ENCODE measurements around the gene KCNA3.
"Not testable (repeated sequence)": the region's sequence is repeated elsewhere in the genome, so short reads cannot be mapped to it uniquely, and the experiment has no call there.

The KCNA3 gene

GRCh38 chr1:110676970-110677369, 2.2 kb upstream of the KCNA3 start:
- no peak for DNase-seq

GRCh38 chr1:110675060-110675791, 486 bp upstream of the KCNA3 start:
- no peak for DNase-seq

DNA sequence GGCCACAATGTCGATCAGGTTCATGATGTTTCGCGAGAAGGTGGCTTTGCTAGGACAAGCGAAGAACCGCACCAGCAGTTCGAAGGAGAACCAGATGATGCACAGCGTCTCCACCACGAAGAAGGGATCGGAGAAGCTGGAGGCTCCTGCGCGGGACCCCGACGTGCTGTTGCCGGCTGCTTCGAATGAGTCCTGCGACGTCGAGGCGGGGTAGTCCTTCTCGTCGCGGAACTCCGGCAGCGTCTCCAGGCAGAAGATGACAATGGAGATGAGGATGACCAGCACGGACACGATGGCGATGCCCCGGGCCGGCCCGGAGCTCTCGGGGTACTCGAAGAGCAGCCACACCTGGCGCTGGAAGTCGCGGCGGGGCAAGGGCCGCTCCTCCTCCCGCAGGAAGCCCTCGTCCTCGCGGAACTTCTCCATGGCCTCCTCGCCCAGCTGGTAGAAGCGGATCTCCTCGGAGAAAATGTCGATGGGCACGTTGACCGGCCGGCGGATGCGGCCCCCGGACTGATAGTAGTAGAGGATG, 869 bp downstream of the KCNA3 start:
- peak; percentile 15 for DNase-seq

GRCh38 chr1:110673197-110673701, 1.5 kb downstream of the KCNA3 start:
- peak; percentile 16 for DNase-seq

GRCh38 chr1:110672753-110673108, 2.0 kb downstream of the KCNA3 start:
- peak; percentile 16 for DNase-seq

DNA sequence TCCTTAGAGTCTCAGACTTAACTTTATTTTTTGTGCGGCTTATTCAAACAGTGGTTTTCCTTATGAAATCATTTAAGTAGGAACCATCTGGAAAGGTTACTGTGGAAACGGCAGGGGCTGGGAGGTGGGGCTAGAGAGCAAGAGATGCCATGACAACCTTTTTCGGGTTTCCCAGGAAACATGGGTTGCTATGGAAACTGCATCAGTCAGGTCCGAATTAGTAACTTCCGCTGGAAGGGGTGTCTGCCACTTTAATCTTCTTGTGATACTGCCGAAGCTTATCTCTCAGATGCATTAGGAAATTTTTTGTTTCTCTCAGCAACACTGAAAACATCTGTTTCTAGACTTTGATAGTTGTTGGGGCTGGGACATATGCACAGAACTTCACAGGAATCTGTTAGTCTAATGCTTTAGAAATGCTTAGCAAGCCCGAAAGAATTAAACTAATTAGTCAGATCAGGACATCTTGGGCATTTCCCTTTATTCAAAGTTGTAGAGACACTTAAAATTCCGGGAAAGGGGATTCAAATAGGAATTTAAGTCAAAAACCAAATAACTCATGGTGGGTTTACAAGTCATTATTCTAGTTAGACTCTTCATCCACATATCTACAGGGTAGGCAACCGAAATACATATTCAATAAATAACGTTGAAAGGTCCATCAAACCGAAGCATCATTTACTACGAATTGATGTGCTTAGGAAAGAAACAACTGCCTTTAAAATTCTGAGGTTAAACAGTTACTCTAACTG, 2.6 kb downstream of the KCNA3 start:
- peak; percentile 63 for DNase-seq

GRCh38 chr1:110671361-110671760, 3.4 kb downstream of the KCNA3 start:
- no peak for DNase-seq

DNA sequence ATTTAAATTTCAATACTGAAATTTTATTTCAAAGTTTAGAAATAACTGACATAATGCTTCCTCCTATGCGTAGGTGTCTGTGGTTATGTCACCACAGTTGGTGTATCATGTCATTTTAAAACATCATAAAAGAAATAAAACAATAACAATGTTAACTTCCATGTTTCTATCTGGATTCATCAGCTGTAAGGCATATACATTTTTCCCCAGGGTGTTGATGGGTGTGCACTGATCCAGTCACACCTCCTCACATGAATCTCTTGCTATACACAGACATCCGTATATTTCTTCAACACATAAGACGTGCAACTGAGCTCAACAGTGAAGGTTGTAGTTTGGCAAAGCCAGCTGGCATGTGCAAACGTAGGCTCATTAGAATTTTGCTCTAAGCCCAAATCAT, 6.2 kb downstream of the KCNA3 start:
- DNase-seq: no peak

DNA sequence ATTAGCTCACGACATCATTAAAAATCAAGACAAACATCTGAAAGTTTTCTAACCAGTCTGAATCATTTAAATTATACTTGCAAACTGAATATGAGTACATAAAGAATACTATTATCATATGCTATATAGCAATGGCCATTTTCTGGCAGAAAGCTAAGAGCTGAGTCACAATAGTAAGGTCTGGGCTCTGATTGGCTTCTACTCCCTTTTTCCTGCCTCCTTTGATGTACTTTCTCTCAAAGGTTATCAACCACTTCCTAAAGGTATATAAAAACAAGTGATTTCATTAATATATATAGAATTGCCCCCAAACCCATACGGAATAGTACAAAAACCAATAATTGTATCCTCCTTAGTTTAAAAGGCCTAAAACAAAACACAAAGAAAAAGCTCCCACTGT, 7.0 kb downstream of the KCNA3 start:
- no peak for DNase-seq

DNA sequence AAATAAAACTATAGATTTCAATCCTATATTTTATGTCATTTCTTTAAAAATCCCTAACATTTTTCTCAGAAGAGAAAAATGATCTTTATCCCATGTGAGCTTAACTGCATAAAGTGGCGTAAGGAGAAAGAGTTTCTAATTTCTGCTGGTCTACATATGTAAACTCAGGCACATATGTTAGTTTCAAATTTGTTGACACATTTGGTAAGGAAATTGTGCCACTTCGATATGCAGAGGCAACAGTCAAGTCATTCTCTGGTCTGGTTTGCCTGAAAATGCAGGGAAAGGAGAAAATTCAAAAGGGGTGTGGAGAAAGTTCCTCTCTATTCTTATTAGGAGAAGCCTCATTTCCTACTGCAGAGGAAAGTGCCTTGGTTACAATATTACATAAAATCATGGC, 11.5 kb downstream of the KCNA3 start:
- DNase-seq: no peak

DNA sequence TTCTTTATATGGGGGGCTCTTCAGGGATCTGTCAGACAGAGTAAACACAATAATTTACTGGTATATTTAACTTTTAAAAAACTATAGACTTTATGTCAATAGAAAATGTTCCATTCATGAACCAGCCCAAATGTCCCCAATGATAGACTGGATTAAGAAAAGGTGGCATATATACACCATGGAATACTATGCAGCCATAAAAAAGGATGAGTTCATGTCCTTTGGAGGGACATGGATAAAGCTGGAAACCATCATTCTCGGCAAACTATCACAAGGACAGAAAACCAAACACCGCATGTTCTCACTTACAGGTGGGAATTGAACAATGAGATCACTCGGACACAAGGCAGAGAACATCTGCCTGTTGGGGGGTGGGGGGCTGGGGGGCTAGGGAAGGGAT, 15.2 kb downstream of the KCNA3 start:
- not testable (repeated sequence) for DNase-seq

- DNase-seq: no peak
Observed at GRCh38 chr1:110657351-110657750, 17.4 kb downstream of the KCNA3 start.

GRCh38 chr1:110650609-110651008, 24.1 kb downstream of the KCNA3 start:
- no peak for DNase-seq

- DNase-seq: no peak
Observed at GRCh38 chr1:110648417-110648816, 26.3 kb downstream of the KCNA3 start.

GRCh38 chr1:110647254-110647891, 27.4 kb downstream of the KCNA3 start:
- no peak for DNase-seq

DNA sequence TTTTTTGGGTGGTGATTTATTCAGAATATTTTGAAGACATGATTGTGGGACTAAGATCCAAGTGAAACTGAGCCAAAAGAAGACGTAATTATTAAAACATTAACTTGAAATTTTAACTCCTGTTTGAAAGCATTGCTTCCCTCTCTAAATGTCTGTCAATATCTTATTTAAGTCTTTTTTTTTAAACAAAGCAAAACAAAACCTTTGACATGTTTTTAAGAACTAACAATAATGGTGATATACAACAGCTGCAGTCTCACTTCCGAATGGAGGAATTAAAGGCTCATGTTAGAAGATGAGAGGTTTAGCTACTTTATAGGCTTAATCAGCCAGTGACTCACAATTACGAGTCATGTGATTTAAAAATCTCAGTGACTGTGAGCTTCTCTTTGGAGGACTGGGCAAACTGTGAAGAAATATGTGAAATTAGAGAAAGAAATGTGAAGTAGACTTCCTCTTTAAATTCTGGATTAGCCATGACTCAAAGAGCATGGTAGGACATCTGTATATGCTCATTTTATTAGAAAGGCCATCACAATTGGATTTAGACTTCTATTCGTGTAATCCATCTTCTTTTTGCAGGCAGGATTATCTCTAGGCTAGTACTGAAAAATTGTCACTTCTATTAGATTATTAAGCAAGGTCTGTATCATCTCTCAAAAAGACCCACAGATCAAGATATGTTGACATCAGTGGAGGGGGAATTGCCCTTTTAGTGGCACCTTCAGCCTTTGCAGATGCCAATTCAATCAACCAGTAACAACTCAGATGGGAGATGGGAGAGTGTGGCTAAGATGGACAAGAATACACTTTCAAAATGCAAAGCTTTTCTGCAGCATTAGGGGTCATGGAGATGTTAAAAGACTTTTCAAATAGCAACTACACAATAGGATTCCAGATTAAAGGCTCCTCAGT, 28.7 kb downstream of the KCNA3 start:
- DNase-seq: no peak

DNA sequence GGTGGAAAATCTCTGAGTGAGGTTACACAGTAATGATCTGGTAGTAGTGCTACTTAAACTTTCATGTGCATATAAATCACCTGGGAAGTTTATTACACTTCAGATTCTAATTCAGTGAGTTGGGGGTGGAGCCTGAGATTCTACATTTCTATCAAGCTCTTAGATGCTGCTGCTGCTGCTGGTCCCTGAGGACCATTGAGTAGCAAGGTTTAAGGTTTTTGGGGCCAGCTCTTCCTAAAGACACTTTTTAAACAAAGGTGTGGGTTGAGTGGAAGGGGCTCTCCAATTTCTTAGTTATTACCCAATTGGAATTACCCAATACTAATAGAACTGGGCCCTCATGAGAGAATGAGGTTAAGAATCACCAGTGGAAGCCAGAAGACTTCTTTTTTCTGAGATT, 29.5 kb downstream of the KCNA3 start:
- DNase-seq: no peak

DNA sequence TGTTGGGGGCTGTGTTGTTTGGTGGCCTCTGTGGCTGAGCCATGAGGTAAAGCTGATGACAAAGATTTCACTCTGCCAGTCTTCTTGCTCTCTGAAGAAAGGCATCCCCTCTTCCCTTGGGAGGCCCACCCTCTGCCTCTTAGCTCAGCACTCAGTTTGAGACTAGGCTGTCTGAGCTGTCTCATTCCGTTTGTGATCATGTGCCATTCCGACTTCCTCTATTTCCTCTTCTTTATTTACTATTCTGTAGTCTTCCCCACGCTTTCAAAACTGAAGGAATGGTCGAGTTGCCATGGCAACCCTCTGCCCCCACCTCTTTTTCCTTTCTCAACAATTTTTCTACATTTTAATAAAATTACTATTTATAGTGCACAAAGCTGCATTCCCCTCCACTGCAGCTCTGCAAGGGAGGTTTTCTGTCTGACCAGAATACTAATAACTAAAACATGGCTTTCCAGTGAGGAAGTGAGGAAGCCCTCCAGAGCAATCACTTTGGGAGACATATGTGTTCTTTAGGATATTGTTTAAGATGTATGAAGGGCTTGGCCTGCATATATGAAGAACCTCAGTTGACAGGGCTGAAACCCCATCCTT, 30.8 kb downstream of the KCNA3 start:
- DNase-seq: no peak

GRCh38 chr1:110639724-110640386, 34.9 kb downstream of the KCNA3 start:
- DNase-seq: no peak

- DNase-seq: no peak
Observed at GRCh38 chr1:110638556-110638955, 36.2 kb downstream of the KCNA3 start.

DNA sequence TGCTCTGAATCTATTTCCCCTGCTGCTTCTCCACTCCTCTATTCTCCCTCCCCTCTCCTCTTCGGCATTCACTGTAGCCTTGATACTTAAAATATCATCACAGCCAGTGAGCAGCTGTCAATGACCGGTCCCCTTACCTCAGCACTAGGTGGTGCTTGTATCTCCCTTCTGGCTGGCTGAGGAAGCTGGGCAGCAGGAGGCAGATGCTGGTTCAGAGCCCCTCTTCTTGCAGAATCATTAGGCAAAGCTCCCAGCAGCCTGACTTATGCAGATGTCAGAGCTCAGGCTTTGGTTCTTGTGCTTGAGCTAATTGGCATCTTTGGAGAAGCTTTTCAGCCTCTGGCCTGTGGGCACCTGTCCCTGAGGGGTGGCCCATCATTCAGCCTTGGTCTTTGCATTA, 36.7 kb downstream of the KCNA3 start:
- DNase-seq: no peak

GRCh38 chr1:110637475-110637874, 37.3 kb downstream of the KCNA3 start:
- DNase-seq: no peak

All from activated gamma-delta T cell treated with Interleukin-2 at 50 U/mL for 16 hours (primary cell).